AG08396 (cell line): ENCODE results near the gene ADAMTSL2.

ENCODE experiments used
- DNase-seq: peaks from one replicate; pipeline ENCODE4 v3.0.0; 2012; ENCODE audit warnings: low spot score, mixed read lengths

Gene ADAMTSL2

GRCh38 chr9:133535306-133535877, 888 bp downstream of the ADAMTSL2 start:
- no peak for DNase-seq

GRCh38 chr9:133536080-133536479, 1.6 kb downstream of the ADAMTSL2 start:
- DNase-seq, result no peak

DNA sequence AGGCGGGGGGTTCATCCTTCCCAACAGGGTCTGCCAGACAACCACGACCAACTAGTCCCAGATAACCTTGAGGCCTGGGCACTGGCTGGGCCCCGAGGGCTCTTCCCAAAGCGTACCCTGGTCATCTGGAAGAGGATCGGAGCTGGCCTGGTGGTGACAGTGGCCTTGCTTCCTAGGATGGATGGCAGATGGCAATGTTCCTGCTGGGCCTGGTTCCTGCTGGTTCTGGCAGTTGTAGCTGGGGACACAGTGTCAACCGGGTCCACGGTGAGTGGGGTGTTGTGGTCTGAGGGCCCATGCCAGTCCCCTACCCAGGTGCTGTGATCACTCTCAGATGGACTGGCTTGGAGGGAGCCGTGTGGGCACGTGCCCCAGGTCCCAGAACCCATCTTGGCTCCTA, 2.0 kb downstream of the ADAMTSL2 start:
- DNase-seq, result no peak

GRCh38 chr9:133537257-133537656, 2.8 kb downstream of the ADAMTSL2 start:
- DNase-seq, result no peak

- no peak for DNase-seq
Observed at GRCh38 chr9:133538176-133538575, 3.7 kb downstream of the ADAMTSL2 start.

- DNase-seq, result no peak
Observed at GRCh38 chr9:133538851-133539833, 4.6 kb downstream of the ADAMTSL2 start.

GRCh38 chr9:133539991-133540697, 5.6 kb downstream of the ADAMTSL2 start:
- no peak for DNase-seq

GRCh38 chr9:133540698-133541025, 6.2 kb downstream of the ADAMTSL2 start:
- DNase-seq, result no peak

DNA sequence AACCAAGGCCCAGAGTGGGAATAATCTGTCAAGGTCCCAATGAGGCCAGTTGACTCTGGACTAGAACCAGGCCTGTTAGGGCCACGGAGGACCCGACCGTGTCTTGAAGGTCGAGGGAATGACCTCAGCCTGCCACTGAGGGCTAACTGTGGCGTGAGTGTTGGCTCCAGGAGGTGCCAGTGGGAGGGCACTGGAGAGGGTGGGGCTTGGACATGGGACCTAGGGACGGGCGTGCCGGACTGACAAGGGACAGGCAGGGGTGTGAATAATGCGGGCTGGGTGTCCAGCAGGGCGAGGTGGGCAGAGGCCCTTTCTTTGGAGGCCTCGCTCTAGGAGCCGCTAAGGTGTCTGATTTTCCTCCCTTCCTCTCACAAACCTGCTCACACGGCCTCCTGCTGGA, 7.5 kb downstream of the ADAMTSL2 start:
- DNase-seq, result no peak

GRCh38 chr9:133543772-133544467, 9.4 kb downstream of the ADAMTSL2 start:
- DNase-seq, result no peak

GRCh38 chr9:133545494-133546286, 11.2 kb downstream of the ADAMTSL2 start:
- DNase-seq, result no peak

DNA sequence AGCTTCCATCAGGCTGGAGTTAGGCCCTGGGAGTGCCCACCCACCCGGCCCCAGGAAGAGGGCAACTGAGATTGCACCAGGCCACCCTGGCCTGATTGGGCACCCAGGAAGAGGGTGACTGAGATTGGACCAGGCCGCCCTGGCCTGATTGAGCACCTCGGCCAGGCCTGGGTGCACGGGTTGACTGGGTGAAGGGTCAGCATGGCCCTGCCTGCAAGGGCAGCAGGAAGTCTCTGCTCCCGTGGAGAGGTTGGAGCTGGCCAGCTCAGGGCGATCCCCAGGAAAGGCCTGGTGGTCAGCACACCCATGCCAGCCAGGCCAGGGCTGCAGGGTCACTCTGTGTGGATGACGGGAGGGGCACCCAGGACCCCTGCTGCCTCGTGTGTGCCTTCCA, 11.8 kb downstream of the ADAMTSL2 start:
- DNase-seq, result no peak

DNA sequence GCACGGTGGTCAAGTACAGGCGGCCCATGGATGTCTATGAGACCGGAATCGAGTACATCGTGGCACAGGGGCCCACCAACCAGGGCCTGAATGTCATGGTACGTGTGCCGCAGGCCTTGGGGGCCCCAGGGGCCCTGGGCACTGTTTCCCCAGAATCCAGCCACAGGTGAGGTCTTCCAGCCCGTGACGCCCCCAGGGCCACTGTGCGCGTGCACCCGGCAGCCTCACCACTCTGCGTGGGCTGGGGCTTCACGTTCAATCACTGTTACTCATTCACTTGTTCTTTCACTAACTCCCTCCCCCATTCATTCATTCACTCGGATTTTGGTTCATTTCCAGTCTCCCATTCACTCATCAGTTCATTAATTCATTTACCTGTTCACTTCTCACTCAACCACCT, 12.6 kb downstream of the ADAMTSL2 start:
- no peak for DNase-seq

GRCh38 chr9:133551446-133551845, 16.9 kb downstream of the ADAMTSL2 start:
- no peak for DNase-seq

DNA sequence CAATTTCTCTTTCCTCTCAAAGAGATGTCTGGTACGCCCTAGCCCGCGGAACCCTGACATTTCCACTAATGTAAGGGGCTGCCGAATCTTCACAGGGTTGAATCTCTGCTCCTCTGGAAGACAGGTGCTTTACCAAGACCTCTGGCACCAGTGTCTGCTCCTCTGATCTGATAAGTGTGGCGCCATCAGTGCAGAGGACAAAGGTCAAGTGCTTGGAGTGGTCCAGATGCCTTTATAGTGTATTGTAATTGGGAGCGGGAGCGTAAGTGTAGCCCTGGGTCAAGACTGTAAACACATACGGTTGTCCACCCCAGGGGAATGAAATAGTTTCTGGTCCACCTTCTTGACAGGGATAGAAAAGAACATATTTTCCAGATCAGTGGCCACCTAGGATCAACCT, 17.7 kb downstream of the ADAMTSL2 start:
- no peak for DNase-seq

DNA sequence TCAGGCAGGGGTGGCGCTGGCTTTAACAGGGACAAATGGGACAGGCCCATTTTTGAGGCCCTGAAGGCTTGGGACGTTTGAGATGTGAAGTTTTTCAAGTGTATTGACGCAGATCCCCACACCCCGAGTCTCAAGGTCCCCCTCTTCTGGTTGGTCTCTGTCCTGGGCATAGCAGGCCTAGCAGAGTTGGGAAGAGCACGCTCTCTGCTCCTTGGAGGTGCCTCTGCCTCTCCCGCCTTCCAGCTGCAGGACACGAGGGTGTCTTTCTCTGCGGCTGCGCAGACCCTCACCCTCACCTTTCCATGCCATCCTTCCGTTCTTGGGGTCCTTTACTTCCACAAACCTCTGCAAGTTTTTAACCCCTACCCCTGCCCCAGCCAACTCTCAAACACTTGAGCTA, 18.6 kb downstream of the ADAMTSL2 start:
- no peak for DNase-seq

DNA sequence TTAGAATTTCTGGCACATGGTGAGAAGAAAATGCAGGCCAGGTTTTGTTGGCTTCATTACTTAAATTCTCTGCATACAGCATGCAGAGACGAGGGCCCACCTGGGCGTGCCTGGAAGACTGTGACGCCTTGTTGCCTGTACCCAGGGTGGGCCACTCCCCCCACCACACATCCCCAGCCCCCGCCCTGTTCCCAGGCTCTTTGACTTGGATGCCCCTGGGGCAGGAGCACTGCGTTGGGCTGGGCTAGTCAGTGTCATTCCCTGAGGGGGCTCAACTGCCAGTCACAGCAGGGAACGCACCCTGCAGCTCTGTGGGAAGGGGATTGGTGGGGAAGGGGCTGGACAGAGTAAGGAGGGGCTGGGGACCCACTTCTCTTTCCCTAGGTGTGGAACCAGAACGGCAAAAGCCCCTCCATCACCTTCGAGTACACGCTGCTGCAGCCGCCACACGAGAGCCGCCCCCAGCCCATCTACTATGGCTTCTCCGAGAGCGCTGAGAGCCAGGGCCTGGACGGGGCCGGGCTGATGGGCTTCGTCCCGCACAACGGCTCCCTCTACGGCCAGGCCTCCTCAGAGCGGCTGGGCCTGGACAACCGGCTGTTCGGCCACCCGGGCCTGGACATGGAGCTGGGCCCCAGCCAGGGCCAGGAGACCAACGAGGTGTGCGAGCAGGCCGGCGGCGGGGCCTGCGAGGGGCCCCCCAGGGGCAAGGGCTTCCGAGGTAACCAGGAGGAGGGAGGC, 19.6 kb downstream of the ADAMTSL2 start:
- no peak for DNase-seq

- DNase-seq, result no peak
Observed at GRCh38 chr9:133554729-133555128, 20.2 kb downstream of the ADAMTSL2 start.

- no peak for DNase-seq
Observed at GRCh38 chr9:133556354-133556753, 21.9 kb downstream of the ADAMTSL2 start.

DNA sequence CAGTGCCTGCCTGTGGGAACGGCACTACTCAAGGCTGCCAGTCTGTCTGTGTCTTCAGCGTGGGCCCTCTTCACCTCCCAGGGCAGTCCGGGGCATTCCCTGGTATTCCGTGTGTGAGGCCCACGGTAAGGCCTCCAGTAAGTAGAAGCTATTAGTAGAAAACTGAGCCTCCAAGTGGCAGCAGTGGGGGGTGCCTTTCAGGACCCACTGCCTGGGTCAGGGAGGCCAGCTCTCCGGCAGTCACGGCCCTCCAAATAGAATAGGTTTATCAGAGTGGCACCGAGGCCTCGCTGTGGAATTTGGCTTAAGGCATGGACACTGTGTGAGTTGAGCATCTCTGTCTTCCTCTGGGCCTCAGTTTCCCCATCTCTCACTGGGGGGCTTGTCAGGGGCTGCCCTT, 23.1 kb downstream of the ADAMTSL2 start:
- DNase-seq, result no peak
